Measurements from ENCODE around the gene FAR1.
"Not testable (repeated sequence)": the region's sequence is repeated elsewhere in the genome, so short reads cannot be mapped to it uniquely, and the experiment has no call there.

- not testable (repeated sequence) for TF ChIP-seq CTCF (IDR thresholded peaks at IDR 0.05; ENCODE audit: insufficient read depth, low read length, poor library complexity, severe bottlenecking); EZH2phosphoT487 (conservative IDR thresholded peaks at IDR 0.05; ENCODE audit: low read length)
Observed at GRCh38 chr11:13753316-13753715, 84.8 kb downstream of the FAR1 start.
